HG02840 (cell line): Measurements from ENCODE around the gene SRPX.

Experiments
- ATAC-seq: cut with Tn5 transposase; IDR thresholded peaks from one replicate; pipeline ENCODE4 v1.9.1; 2021; ENCODE audit warnings: mild to moderate bottlenecking, moderate library complexity, moderate number of reproducible peaks; ENCODE audit not compliant: unreplicated experiment, low FRiP score

SRPX gene

DNA sequence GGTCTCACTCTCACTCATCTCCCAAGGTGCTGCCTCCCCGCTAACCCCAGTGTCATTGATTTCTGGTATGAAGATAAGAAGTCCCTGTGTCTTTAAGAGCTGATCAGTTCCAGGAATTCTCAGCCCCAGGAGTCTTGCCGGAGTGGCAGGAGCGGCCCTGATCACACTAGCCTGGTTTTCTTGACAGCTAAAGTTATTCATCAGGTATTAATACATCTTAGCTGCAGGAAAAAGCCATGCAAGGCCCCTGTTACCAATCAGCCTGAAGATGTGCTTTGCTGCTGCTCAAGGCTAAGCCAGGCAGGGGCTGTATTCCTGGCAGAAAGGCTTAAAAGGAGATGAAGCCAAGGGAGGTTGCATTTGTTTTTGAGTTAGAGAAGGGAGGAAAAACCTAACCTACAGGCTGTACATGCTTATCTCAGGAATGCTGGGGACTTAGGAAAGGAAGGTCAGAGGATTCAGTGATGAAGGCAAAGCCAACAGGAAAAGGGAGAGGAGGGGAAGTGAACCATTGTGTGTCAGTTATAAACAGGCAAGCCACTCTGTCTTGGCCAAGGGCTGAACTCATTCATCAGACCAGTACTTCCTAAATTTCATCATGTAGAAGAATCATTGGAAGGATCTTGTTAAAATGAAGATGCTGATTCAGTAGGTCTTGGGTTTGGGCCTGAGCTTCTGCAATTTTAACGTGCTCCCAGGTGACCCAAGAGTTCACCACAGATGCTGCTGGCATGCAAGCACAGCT lies 8.6 kb downstream of the SRPX start:
- no peak for ATAC-seq

DNA sequence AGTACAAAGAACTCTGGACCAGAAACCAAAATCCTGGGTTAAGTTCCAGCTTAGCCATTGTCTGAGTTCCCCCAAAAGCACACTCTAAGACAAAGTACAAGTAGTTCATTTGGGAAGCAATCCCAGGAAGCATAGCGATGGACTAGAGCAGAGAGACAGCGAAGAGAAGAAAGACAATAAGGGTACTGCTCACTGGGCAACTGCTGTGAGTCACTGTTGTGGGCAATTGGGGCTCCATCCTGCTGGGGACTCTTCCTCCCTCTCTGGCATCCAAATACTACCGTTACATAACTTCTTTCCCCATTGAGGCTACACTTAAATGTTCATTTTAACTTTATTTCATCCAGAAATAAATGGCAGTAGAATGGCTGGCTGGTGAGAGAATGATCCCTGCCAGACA lies 14.1 kb downstream of the SRPX start:
- no peak for ATAC-seq

DNA sequence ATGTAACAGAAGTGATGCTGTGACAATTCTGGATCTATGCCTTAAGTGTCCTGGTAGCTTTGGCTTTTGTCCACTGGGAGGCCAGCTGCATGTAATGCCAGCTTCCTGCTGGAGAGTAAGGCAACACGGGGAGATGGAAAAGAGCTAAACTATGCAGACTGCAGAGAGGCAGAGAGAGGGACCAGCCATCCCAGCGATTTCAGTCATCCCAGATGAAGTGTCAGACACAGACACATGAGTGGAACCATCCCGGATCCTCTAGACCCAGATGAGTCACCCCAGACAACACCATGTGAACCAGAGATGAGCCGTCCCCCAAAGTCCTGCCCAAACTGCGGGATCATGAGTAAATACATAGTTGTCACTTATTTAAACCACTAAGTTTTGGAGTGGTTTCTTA lies 14.6 kb downstream of the SRPX start:
- ATAC-seq = no peak

DNA sequence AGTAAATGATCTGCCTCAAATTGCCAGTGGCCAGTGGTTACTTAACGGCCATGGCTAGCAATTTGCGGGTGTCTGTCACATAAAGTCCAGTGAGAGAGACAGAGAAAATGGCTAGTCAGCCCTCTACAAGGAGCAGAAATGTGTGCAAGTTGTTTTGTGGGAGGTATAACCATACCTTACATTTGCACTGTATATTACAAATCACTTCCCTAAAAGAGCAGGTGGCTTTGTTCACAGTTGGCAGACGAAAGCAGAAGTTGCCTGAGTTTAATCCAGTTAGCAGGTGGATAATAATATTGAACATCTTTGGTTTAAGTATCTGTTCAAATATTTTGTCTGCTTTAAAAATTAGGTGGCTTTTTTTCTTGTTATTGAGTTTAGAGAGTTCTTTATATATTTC lies 15.6 kb downstream of the SRPX start:
- ATAC-seq = no peak

DNA sequence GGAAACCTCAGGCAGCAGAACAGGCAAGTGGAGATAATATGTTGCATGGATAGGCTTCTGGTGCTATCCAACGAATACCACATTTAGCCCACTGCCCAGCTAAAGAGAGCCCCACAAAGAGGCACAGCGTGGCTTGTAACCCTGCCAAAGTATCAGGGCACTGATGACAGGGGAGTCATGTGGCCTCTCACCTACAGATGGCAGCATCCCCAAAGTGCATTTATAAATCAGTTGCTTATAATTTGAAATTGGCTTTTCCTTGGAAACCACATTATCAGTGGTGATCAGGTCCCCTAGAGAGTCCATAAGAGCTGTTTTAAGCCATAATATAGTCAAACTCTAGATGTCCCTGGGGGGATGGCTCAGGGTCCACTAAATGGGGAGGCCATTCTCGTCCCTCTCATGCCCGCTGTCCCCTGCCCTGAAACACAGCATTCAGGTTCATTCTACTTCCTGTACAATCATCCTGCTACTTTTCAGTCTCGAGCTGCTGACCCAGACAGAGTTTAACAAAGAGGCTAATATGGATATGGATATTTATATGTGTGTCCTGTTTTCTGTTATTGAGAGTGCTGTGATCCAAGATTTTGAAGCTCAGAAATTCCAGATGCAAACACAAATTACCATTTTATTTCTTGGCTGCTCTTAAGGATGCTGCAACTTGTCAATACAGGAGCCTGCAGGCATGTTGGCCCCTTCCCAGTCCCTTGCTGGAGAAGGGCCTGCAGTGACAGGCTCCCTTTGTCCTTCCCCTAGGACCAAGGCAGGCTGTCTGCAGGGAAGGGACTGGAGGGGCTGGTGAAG lies 28.5 kb downstream of the SRPX start:
- ATAC-seq = no peak

DNA sequence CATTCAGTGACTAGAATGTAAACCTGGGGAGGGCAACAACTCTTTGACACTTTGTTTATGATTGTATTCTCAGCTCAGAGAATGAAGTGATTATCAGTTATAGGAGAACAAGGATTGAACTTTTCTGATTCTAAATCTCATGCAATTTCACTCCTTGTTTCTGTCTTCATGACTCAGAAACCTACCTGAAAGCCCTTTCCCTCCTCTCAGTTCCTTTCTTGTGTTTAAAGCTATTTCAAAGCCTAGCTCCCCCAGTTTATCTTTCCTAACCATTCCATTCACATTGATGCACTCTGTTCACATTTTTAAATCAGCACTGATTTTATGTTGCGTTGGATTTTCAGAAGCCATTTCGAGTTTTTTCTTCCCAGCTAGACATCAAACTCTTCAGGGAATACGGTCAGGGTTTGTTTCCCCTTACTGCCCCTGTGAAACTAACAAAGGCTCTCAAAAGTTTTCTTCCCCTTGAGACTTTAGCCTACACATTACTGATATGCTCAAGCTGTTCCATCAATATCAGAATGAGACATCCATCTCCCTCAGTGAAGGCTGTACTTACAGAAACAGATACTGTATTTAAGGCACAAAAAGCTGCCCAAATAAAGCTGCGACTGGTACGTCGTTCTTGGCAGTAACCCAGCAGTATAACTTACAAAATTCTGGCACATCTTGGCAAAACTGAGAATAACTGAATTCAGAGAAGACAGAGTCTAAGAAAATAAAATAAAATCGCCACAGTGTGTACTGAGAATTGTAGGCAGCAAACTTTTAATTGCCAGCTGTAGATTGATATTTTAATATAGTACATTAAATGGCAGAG lies 31.0 kb downstream of the SRPX start:
- ATAC-seq = no peak

DNA sequence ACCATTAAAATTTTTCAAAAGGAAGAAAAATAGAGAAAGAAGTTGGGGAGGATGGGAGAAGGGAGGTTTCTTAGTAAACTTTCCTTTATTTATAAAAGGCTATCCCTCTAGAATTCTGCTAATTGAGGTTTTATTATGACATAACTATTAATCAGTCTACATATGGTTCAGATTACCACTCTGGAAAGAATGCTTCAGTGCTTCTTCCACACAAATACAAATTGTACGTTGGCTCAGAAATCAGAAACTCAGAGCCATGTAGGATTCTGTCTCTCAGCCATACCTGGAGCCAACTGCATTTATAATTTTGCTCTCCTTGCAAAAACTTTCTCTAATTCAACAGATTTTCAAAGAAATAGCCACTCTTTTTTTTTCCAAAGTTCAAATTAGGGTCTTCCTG lies 37.1 kb downstream of the SRPX start:
- no peak for ATAC-seq

DNA sequence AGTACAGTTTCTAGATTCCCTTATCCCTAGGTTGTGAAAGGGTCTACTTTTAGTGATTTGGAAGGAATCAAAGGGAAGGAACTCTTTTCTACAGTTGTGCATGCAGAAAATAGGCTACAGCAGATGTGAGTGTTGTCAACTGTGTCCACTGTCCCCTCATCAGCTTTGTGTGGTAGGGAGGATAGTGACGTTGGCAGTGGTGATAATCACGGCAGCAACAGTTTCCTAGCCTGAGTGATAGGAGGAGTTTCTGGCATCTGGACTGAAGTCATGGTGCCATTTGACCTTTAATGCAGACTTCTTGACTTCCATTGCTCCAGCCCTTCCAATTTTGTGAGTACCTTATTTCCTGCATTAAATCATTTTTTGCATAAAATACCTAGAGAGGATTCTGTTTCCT lies 39.3 kb downstream of the SRPX start:
- no peak for ATAC-seq

DNA sequence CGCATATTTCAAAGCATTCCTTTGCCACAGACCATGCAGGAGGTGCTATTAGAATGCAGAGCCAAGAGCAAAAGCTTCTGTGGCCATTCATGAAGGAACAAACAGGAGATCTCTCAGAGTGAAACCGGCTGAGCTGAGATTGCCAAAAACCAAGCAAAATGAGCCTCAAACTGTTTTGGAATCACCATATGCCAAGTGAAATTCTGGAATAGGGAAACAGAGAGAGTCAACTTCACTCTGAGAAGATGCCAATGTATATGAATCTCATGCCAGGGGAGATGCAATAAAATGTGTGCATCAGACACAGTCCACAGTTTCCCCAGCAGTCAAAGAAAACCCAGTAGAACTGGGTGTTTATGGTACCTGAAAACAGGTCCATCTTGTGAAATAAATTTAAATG lies 42.3 kb downstream of the SRPX start:
- no peak for ATAC-seq

DNA sequence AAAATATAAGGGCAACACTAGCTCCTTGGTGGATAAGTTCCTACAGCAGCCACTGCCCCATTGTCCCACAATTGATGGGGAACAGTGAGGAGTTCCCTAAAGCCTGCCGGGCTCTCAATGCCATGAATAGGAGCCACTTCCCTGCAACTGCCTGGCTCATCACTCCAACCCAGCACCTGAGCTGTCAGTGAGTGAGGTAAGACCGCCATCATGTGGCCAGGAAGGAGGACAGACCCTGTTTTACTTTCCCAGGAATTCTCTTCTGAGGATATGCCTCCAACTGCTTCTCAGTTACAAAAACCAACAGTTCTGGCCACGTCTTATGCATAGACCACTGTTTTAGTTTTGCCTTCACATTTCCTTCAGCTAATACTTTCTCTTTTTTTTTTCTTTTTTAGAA lies 45.5 kb downstream of the SRPX start:
- no peak for ATAC-seq

DNA sequence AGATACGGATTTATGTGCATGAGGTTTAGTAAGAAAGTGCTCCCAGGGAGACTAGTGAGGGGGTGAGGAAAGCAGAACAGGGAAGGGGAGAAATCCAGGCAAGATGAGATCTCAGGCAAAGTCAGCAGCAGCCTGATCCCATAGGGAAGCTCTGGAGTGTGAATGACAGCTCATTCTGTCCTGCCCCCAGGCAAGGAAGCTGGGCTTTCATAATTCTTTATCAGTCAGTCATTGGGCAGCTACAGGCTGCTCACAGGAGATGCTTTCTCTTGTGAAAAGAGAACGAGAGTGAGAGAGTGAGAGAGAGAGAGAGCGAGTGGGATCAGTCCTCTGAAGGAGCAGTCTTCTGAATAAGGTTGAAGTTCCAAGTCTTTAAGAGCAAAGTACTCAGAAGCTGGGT lies 48.1 kb downstream of the SRPX start:
- no peak for ATAC-seq

DNA sequence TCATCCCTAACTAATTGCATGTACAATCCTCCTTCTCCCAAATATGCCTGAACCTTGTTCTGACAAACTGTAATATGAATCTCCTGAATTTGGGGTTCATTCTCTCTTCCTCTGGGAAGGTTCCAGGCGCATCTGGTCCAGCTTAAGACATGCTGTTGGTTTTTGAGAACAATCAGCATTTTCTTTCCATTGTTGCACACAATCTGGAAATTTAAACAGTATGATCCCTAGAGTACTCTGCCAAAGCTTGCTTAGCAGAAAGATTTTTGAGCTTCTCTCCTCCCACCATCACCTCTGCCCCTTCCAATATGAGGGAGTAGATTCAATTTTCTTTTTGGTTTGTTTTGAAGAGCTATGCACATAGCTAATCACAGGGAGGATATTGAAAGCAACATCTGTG lies 50.1 kb downstream of the SRPX start:
- ATAC-seq = no peak

DNA sequence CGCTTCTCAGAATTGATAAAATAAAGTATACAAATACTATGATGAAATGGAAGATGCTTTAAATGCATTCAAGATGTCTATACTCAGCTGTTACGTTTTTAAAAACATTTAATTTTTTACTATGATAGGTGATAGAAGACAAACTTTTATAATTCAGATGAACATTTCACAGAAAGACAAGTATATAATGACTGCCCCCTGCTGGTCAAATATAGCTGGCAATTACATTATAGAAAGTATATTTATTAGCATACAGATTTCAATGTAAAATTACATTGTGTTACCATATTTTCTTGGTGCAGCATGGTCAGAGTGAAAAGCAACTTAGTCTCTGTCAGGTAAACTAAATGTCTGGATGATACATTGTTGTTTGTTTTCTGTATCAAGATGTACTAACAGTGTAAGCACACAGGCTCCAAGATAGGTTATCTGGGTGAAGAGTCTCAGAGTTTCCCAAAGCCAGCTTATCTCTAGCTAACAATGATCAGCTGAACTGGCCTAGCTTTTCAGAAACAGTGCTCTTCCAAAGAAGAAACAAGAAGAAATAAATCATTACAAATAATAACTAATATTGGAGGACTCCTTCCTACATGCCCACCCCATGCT lies 54.1 kb downstream of the SRPX start:
- ATAC-seq = no peak

DNA sequence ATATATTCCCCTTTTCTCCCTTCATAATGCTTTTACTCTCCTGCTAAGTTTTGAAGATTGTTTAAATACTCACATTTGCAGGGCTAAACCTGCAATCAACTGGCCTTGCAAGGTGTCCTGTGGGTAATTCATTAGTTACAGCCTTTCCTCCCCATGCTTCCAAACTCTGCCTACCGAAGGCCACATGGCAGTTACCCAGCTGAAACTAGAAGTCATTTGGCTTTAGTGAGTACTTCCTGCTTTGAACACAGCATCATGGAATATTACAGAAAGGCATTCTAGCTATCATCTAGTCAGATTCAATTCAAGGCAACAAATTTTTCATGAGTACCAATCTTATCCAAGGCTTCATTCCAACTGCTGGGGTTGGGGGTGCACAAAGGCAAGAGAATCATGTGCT lies 55.6 kb downstream of the SRPX start:
- no peak for ATAC-seq

DNA sequence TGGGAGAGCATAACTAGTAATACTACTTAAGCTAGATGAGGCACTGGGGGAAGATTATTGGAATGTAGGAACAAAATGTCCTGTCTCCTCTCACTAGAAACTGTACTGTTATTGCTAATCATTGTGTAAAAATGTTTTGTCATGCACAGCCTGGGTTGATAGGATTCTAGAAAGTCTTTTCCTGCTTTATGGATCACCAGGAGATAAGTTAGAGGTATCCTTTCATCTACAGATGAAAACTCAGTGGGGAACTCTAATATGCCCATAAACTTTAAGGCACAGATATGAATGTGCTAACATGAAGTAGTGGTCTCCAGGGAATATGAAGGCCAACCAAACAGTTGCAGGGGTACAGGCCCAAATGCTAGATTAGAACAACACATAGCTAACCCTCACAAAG lies 57.5 kb downstream of the SRPX start:
- ATAC-seq = no peak

DNA sequence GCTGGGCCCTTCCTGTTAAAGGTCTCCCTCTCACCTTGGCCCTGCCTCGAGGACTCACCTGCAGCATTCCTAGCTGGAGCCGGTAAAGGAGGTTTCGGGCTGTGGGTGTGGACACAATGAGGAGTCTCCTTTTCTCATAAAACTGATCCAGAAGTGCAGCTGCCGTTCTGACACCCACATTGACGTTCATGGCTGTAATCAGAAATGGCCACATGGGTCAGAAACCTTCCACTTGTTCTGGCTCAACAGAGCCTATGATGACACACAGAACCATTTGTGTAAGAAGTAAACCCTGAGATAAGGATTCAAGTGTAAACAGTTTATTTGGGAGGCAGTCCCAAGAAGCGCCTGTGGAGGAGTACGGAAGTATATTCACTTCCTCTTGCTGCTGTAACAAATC lies 63.8 kb downstream of the SRPX start:
- ATAC-seq = no peak

DNA sequence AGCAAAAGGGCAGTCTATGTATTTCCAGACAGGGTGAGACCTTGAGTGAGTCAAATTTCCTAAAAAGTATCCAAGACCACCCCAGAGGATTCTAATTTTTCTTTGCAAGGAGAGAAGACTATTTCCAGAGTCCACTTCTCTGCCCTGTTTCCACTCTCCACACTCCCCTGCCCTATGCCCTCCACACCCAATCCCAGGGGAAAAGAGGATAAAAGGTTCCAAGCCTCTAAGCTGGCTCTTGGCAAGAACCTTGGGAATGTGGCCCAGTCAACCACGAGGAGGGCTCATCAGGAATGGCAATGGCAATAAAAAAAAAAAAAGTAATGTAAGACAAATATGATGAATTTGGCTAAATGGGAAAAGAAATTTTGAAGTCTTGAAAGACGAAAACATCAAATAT lies 65.9 kb downstream of the SRPX start:
- ATAC-seq = no peak

DNA sequence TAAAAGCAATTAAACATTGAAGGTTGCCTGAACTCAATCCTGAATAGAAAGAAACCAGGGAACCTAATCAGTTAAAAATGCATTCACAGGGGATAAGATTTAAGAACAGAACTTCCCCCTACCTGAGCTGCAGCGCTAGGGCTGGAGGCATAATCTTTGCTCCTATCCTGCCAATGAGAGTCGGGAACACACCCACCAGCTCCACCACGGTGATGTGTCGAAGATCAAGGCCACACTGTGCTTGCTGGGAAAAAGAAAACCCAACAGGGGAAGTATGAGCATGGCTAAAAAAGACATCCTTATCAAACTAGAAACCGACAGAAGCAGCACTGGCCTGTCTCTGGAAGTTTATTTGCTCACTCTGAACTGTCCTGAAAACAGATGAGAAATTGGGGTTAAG lies 66.3 kb downstream of the SRPX start:
- ATAC-seq = no peak

DNA sequence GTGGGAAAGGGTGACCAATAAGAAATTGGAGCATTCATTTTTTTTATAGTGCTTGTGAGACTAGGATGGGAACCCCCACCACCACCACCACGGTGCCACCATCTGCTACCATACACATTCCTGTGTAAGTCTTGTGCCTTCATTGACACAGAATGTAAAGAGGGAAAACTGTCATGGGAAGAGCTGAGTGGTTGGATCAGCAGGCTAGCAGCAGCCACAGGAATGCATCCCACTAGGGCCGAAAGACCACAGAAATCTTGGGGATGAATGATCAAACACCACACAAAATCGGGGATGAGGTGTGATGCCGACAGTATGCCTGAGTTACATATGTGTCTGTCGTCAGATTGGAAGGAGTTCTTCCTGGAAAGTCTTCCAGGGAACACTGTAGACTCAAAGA lies 69.2 kb downstream of the SRPX start:
- ATAC-seq = no peak

DNA sequence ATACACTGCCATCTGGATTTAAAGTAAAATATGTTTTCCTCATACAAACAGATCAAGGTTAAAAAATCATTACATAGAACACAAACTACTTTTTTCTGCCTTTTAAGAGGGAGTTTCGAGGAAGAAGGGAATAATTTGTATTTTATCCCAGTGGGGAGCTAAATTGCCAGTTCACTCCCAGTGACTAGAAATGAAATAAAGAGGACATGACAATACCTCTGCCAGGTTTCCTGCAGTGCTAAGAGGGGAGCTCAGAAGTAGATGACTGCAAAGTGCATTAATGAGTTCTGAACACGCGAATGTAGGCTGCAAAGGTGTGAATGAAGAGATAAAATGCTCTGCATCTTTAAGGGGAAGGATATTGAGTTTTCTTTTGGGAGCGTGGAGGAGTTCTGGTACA lies 69.7 kb downstream of the SRPX start:
- ATAC-seq = no peak

DNA sequence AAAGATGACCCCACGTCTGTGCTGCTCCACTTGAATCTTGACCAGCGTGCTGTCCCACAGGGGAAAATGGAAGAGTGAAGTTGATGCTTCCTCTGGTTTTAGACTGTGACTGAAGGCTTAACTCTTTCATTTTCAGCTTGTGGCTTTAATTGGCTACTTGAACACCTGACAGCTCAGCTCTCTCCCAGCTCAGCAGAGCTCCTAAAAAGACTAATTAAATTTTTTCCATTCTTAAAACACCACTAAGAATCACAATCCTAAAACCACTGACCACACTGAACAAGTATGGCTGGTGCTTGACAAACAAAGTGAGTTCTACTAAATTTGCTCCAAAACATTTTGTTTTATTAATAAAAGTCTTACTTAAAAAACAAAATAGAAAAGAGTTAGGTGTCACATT lies 71.7 kb downstream of the SRPX start:
- no peak for ATAC-seq
